HG02840 (cell line): Measurements from ENCODE around the gene AMBRA1.

Experiments
- ATAC-seq: cut with Tn5 transposase; IDR thresholded peaks from one replicate; pipeline ENCODE4 v1.9.1; 2021; ENCODE audit warnings: mild to moderate bottlenecking, moderate library complexity, moderate number of reproducible peaks; ENCODE audit not compliant: unreplicated experiment, low FRiP score

AMBRA1 gene

DNA sequence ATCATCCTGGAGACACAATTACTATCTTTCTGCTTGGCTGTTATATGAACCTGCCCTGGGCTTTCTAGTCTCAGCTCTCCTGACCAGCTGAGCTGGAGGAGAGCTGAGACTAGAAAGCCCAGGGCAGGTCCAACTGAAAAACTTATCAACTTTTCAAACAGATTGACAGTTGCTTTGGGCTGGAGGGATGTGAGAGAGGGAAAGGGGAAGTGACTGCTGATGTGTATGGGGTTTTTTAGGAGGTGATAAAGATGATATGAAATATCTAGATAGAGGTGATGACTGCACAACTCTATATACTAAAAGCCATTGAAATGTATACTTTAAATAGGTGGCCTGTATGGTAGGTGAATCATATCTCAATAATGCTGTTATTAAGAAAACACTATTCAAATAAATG lies 142.1 kb downstream of the AMBRA1 start:
- no peak for ATAC-seq

DNA sequence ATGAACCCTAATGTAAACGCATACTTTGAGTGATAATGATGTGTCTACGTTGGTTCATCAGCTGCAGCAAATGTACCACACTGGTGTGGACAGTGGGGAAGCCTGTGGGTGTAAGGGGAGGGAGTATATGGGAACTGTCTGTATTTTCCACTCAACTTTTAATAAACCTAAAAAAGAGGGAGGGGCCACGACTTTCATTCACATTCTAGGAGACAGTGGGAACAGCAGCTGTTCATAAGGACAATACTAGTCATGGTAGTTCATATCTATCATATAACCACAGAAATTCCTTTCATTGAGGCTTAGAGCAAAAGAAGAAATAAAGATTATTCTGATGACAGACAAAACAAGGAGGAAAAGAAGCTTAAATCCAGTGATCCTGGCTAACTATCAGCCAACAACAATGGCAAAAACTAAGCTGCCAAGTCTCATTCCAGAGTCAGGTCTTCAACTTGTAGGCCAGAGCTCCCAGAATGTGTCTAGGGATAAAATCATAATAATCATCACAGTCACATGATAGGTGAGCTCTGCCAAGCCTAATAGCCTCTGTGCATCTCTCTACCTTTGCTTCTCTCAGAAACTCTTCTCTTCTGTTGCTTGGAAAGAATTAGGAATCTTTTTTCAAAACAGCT lies 142.9 kb downstream of the AMBRA1 start:
- ATAC-seq, result no peak

DNA sequence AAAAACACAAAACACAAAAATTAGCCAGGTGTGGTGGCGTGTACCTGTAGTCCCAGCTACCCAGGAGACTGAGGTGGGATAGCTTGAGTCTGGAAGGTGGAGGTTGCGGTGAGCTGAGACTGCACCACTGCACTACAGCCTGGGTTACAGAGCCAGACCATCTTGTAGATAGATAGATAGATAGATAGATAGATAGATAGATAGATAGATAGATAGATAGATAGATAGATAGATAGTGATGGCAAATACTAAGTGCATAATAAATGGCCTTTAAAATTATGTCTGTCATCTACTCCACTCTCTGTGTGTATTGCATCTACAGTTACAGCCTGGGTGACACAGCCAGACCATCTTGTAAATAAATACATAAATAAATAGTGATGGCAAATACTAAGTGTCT lies 146.3 kb downstream of the AMBRA1 start:
- ATAC-seq, result no peak

DNA sequence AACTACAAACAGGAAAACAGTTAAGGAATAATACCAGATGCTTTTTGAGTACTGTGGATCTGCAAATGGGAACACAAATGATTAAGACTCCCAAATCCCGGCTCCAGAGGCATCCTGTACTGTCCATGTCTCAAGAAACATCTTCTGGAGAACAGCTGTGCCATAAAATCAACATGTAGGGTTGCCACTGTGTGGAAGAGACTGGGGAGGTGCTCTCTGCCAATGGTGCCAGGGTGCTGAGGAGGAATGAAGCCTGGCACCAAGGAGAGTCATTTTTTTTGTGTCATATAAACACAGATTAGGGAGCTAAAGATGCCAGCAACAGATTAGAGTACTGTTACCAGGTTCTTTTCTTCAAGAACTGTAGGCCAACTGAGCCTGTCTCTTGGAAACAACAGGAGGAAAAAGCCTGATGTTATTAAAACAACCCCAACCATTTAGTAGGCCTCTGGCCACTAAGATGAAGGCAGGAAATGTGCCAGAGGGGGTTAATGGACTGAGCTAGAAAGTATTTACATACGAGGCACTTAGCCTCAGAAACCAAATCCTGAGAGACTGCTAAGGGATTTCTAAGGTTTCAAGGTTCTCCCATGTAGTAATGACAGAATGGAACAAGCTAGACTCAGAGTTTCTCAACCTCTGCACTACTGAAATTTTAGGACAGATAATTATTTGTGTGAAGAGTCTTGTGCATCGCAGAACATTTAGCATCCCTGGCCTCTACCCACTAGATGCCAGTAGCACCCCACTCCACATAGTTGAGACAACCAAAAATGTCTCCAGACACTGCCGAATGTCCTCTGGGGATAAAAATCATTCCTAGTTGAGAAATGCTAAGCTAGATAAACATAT lies 147.7 kb downstream of the AMBRA1 start:
- ATAC-seq, result no peak

DNA sequence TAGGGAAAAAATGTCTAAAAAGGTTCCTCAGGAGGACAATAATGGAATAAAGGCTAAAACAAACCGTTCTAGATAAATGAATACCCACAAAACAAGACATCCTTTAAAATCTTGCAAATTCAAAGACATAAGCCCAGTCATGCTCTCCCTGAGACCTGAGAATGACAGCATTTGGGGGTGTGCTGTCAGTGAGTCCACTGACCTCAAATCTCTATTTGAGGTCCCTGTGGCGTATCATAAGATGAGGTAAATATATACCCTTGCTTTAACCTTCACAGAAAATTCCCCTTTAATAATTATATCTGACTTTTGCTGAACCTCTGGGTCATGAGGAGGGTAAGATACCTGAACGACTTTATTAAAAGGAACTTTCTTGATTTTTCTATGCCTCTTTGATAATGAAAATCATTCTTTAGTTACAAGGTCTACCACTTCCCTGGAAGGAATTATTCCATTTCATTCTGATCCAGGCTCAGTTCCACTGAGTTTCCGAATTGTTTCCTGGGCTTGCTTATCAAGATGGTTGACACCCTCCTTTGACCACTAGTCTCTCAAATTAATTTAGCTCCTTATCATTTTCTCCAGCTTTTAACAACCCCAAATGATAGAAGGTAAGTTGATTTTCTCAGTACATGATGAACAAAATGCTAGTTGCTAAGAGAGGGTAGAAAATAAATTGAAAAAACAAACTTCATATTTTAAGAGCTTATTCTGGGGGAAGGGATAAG lies 148.5 kb downstream of the AMBRA1 start:
- ATAC-seq, result no peak

DNA sequence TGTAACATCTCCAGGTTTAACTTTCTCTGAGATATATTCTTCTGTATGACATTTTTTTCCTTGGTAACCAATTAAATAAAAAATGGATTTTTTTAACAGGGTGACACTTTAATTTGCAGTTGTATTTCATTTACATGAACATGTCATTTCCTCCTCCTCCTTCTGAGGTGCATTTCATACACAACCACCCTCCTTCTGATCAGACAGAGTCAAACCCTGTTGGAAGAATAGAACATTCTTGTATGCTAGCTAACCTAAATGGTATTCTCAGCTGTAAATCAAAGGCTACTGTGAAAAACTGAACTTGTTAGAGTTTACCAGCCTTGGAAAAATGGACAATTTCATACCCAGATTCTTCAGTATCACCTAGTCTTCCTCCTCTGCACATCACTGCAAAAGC lies 149.5 kb downstream of the AMBRA1 start:
- ATAC-seq, result no peak

DNA sequence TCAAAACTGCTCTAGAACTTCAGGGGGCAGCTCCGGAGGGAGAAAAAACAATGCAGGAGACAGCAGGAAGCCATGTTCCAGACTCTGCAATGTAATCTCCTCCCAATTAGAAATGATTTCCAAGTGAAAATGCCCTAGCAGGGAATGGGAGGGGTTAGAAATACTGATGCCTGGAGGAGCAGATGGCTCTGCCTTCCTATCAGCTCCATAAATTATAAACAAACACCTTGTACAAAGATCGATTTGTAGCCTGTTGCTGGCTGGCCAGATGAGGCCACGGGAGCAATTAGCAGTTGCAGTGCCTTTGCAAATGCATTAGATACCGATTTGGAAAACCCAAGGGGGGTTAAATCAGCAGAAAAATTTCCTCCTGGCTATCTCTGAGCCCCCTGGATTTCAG lies 155.6 kb downstream of the AMBRA1 start:
- no peak for ATAC-seq

DNA sequence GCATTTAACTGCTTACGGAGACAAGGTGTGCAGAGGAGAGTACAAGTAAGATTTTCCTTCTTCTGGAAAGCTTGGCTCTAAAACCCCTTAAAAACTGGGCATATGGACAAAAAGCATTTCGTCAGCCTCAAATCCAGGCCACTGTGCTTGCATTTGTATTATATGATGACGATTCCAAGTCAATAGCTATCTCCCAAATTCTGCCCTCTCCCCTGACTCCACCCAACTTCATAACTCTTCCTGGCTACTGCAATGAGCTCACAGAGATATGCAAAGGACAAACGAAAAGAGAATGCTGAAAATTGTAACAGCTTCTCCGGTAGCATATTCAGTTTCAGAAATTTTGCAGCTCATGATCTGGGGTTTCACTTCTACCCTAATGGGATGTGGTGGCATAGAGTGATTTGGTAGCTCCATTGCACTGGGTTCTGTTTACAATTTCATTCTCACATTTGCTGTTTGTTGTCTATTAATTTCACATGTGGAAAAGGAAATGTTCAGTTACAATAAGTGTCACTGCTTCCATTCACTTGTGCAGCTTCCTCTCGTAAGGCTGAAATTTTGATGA lies 156.6 kb downstream of the AMBRA1 start:
- no peak for ATAC-seq

DNA sequence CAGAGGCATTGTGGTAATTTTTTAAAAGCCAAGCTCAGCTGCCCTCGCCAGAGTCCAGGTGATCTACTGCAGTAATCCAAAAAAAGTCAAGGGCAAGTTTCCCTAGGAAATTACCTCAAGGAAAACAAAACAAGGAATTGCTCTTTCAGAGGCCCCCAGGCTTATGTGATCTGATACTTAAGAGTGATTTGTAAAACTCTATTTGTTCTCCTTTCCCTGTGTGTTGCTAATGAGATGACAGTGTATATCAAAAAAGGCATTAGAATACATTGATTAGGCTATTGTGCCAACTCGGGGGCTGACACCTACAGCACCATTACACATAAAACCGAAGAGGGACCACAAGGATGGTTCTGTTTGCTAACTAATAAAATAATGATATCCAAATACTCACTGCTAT lies 157.7 kb downstream of the AMBRA1 start:
- no peak for ATAC-seq

DNA sequence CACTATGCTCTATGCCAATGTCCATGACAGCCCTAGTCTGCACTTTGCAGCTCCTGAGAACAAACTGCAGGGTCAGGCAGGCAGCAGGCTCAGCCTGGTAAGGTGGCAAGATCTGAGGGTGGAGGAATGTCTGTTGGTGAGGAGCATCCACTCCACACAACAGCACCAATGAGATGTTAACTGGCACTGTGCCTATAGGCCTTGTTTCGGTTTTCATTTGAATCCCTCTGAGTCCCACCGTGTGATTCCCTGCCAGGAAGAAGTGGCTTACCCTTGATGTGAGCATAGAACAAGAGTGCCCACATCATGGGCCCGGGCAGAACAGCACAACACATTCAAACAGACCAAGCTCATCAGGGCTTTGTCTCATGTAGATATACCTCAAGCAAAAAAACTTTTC lies 158.1 kb downstream of the AMBRA1 start:
- ATAC-seq, result no peak

DNA sequence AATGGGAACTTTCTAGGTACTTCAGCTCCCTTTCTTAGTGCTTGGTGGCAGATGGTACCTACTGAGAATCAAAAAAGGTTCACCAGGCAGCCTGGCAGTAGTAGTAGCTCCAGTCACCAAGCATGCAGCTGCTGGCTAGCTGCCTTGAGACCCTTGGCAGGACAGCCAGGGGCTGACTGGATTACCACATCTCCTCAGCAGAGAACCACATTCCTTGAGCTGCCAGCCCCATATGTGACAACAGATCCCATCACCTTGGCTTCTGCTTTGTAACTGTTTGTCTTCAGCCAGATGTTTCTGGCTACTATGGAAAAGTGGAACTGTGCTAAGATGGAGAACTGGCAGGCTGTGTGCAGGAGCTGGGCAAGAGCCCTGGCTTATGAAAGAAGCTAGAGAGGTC lies 162.6 kb downstream of the AMBRA1 start:
- ATAC-seq, result no peak

DNA sequence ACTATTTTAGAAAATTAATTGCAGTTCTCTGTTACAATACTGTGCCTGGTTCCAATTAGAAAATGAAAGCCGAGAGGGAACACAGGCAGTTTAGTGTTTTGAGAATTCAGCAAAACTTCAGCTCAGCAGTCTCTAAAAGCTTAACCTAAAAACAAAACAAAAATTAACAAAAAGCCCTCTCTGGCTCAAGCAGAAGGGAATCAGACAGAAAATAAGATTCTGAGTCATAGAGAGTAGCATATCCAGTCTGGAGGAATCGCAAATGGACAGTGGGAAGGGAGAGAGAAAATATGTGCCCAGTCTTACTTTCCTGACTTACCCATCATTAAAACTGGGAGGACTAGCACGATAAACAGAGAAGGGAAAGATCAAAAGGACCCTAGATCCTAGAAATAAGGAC lies 164.1 kb downstream of the AMBRA1 start:
- ATAC-seq, result no peak

DNA sequence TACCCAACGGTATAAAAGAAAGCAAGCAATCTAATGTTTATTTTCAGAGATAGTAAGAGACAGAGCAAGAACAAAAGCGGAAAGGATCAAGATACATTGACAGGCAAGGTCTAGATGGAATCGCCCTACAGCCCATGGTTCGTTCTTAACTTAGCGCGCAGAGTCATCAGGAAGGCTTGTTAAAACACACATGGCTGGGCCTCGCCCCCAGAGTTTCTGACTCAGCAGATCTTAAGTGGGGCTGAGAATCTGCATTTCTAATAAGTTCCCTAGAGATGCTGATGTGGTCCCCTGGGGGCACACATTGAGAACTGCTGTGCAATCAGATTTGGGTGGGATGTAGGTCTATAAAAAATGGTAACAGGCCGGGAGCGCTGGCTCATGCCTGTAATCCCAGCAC lies 166.5 kb downstream of the AMBRA1 start:
- ATAC-seq, result no peak

DNA sequence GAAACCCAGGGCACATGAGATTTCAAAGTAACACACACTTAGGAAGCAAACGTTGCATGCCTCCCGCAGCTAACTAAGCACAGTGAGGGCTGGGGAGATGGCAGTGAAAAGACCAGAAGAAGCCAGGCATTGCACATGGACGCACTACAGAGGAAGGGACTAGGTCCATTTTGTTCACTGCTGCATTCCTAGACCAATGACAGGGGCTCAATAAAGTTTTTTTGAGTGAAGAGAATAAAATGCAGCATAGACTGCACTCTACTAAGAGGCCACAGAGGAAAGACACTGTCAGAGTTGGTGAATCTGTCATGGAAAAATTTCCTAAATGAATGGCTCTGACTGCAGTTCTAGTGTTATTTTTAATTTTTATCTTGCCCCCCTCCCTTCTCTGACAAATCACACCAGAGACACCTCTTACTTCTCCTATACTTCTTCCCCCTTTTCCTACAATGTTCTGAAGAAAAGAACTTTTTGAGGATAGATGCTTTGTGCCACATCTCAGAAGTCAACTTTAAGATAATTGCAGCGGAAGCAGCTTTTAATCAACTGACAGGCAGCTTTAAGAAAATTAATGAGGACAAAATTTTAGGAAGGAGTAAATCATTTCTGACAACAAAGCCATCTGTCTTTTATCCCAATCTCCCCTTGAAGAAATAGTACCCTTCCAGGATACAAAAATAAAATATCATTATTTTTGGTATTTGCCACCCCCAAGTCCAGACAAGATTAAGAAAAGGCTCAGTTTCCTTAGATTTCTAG lies 167.4 kb downstream of the AMBRA1 start:
- ATAC-seq, result no peak

DNA sequence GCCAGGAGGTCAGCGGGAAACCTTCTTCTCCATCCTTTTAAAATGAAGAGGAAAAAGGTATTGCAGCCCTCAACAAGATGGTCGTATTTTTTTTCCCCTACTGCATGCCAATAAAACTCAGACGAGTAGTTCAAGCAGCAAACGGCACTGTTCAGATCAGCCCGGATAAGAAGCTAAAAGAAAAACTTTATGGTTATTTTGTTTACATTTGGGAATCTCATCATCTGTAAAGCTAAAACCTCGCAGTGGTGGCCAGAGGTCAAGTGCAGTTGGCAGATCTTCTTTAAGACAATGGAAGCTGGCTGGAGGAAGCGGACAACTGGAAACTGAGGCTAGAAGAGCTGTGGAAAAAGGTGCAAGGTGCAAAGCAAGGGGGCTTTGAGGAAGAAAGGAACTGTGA lies 171.2 kb downstream of the AMBRA1 start:
- ATAC-seq, result no peak

DNA sequence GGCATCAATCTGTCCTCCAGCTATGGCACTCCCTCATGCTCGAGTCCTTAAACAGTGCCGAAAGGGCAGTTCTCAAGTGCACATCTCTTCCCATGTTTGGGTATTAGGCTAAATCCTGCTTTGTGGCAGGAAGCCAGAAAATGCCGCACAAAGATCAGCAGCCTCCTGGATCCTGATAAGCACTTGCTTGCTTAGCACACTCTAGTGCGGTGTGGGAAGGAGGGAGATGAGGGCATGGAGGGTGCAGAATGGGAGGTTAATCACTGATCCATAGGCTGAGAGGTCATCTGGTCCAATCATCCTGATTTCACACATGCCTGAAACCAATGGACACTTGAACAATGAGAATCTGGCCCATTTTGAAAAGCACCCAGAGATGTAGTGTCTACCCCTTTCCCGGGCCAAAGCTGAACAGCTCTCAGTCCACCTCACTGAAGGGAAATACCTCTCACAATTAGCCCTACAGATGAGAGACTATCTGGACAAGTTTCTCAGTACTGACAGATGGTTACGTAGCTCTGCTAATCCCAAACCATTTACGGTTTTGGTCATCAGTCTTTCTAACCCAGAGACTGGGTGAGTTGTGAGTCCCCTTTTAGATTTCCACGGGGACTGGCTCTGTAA lies 172.5 kb downstream of the AMBRA1 start:
- no peak for ATAC-seq

DNA sequence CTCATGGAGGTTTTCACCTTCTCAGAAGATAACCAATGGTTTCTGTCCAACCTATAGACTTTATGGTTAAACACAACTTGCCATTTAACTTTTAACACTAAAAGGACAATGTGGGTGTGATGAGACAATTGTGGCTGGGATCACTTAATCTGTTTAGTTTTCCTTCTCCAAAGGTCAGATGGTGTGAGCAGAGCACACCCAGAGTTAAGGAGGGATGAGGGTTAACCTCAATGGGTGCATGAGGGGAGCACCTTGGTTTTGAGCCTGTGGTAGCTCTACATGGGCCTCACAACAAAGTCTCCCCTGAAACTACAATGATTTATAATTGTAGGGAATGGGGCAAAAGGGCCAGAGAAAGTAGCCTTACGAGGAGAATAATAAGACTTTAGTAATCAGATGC lies 173.3 kb downstream of the AMBRA1 start:
- no peak for ATAC-seq

DNA sequence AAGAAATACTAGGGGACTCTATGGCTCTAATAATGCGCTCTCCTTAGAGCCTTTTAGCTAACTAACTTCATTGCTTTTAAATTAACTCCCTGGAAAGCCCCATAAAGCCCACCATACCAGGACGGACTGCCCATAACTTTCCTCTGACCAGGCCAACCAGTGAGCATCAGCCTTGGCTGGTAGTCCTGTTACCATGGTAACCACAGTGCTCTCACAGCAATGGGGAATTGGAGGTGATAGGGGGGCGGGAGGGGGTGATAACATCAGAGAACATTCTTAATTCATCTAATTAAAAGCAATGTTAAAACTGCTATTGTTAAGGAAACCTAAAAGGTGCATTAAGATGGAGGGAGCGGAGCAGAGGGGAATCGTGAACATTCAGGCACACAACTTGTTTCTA lies 175.1 kb downstream of the AMBRA1 start:
- ATAC-seq, result no peak

DNA sequence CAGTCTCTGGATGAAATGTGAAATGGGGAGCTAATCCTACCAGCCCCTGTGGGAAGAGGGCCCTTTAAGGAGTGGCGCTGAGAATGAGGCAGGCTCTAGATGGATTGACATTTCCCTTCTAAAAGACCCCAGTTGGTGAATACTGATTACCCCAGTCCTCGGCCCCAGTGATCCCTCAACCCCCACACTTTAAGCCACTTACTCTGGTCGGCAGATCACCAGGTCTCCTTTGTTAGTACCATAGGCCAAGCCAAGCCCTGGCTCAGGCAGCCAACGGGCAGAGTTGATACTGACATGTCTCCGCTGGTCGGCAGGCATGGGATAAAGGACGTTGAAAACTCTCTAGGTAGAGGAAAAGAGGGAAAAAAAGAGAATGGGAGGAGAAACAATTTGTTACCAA lies 176.1 kb downstream of the AMBRA1 start:
- no peak for ATAC-seq

DNA sequence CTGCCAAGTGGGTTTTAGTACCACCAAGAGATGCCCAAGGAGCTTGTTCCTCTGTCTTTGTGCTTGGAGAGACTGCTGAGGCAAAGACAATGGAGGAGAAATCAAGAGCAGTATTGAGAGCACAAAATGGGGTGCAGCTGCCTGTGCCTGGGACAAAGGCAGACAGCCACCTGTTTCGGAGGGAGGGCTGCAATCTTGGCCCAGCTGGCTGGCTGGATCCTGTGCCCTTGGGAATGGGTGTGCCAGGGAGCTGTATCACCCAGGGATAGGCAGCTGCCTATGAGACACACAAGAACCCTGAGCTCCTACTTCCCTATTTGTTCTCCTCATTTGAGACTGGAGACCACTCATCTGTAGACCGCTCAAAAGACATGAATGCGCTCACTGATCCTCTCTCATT lies 178.9 kb downstream of the AMBRA1 start:
- no peak for ATAC-seq
